ENCODE measurements around the gene DAB2.

- TF ChIP-seq, protein P1, sequence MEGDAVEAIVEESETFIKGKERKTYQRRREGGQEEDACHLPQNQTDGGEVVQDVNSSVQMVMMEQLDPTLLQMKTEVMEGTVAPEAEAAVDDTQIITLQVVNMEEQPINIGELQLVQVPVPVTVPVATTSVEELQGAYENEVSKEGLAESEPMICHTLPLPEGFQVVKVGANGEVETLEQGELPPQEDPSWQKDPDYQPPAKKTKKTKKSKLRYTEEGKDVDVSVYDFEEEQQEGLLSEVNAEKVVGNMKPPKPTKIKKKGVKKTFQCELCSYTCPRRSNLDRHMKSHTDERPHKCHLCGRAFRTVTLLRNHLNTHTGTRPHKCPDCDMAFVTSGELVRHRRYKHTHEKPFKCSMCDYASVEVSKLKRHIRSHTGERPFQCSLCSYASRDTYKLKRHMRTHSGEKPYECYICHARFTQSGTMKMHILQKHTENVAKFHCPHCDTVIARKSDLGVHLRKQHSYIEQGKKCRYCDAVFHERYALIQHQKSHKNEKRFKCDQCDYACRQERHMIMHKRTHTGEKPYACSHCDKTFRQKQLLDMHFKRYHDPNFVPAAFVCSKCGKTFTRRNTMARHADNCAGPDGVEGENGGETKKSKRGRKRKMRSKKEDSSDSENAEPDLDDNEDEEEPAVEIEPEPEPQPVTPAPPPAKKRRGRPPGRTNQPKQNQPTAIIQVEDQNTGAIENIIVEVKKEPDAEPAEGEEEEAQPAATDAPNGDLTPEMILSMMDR (conservative IDR thresholded peaks at IDR 0.05 in 1 of 2, IDR thresholded peaks at IDR 0.05 in 1 of 2; ENCODE audit: low read depth in 1 of 2, low read length in 2 of 2), result no peak
- no peak for TF ChIP-seq EZH2 (IDR thresholded peaks at IDR 0.05; ENCODE audit: low read length, missing control alignments)
These were observed 57.1 kb downstream of the DAB2 start for GRCh38 chr5:39367711-39368110.

Data from fibroblast of lung (primary cell).